ENCODE data around the gene DNASE1L1. TPM values are rescaled to one million over a fixed set of nuclear protein-coding genes. Genes with fewer than 3 reads are reported as not detected.

The DNASE1L1 gene
- total and polyA plus RNA-seq, 2 of the 13 experiments (the other 11 are each of a cell fraction or from before 2014, with no cell fraction given) = 4.7 to 12.3 TPM

DNA sequence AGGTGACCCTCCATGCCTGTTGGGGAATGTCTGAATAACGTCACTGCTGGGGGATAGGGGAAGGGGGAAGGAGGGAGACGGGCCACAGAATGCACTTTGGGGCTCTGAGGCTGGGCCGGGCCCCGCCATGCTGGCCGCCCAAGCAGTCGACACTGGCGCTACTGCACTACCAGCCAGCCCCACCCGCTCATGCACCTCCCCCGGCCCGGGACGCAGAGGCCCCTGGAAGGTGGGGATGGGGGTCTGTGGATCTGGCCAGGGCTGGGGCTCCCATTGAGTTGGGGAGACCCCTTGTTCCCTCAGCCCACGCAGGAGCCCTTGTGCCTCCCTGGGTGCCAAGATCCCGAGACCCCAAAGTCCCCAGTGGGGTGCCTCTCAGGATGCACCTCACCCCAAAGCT lies 52.5 kb downstream of the DNASE1L1 start:
- Histone ChIP-seq H3K4me2 (ENCODE audit: low read depth, low read length) (no peak overlapping the region), H3K4me3 (replicated peaks in 1 of 3; ENCODE audit: insufficient read depth in 1 of 3, low read depth in 2 of 3, low read length in 3 of 3) (no peak overlapping the region), H3K9me3 (ENCODE audit: low read length) (no peaks in the 10 kb centered on the region), H3K4me1 (ENCODE audit: insufficient read depth, low read length) (peaks cover 18% of the 10 kb centered on the region), H3K79me2 (ENCODE audit: insufficient read depth, low read length) (no peaks in the 10 kb centered on the region), H2AFZ (ENCODE audit: low read length) (no peak overlapping the region), H4K20me1 (ENCODE audit: insufficient read depth, low read length) (peaks cover 3% of the 10 kb centered on the region; the same call in 1 of the 2 replicates), H3K27ac (ENCODE audit: extremely low read length, insufficient read depth, low read length) (no peak overlapping the region), H3K27me3 (ENCODE audit: control insufficient read depth in 1 of 2, insufficient read depth in 2 of 2, low read length in 2 of 2) (no peaks in the 10 kb centered on the region), H3K36me3 (replicated peaks in 1 of 2; ENCODE audit: control insufficient read depth in 1 of 2, insufficient read depth in 2 of 2, low read length in 2 of 2) (peaks cover 20 to 43% of the 10 kb centered on the region in 2 experiments; a peak in 4 of 5 replicates), H3K9ac (ENCODE audit: insufficient read depth, low read depth, low read length) (no peak overlapping the region)
- ChIA-PET CTCF (ENCODE audit: low intra/inter-chr PET ratio, low total read pairs) (no interaction called here), POLR2A (interaction anchor here (1.0 kb wide), 1 partner anchor 17 kb away, joined by 3 read pairs; no protein-coding TSS in a partner anchor)
- no TSS peak for BruUV-seq (replicated peaks)
- DNase-seq (ENCODE audit: low spot score) (no peak), FAIRE-seq (no peak), ATAC-seq (no peak)
- 93% methylated on average over 5 of the region's 13 CpGs for WGBS (ENCODE audit: low lambda C conversion rate)
- intact Hi-C loops (cut with micrococcal nuclease; ENCODE audit: unreplicated experiment) = no loop called here
- TF ChIP-seq BRD4 (CRISPR knock-in tag; IDR thresholded peaks at IDR 0.05) = no peak
- no peak for TF ChIP-seq KDM2A (CRISPR knock-in tag; IDR thresholded peaks at IDR 0.05; ENCODE audit: borderline replicate concordance, low read depth)
- TF ChIP-seq ZFP62 (CRISPR knock-in tag; IDR thresholded peaks at IDR 0.05) = no peak
- in situ Hi-C loops (cut with HindIII; ENCODE audit: extremely low pct_ligation_motif_present, low pct_unique_long_range_greater_than_20kb) = no loop called here

GRCh38 chrX:154355776-154356140 lies 53.3 kb downstream of the DNASE1L1 start:
- Histone ChIP-seq H3K4me3 (replicated peaks in 1 of 3; ENCODE audit: insufficient read depth in 1 of 3, low read depth in 2 of 3, low read length in 3 of 3) (no peak overlapping the region), H3K27ac (ENCODE audit: extremely low read length, insufficient read depth, low read length) (no peak overlapping the region), H3K79me2 (ENCODE audit: insufficient read depth, low read length) (no peaks in the 10 kb centered on the region), H3K4me1 (ENCODE audit: insufficient read depth, low read length) (peaks cover 18% of the 10 kb centered on the region), H3K27me3 (ENCODE audit: control insufficient read depth in 1 of 2, insufficient read depth in 2 of 2, low read length in 2 of 2) (no peaks in the 10 kb centered on the region), H3K9me3 (ENCODE audit: low read length) (no peaks in the 10 kb centered on the region), H4K20me1 (ENCODE audit: insufficient read depth, low read length) (peaks cover 3% of the 10 kb centered on the region; the same call in 1 of the 2 replicates), H3K9ac (ENCODE audit: insufficient read depth, low read depth, low read length) (no peak overlapping the region), H3K36me3 (replicated peaks in 1 of 2; ENCODE audit: control insufficient read depth in 1 of 2, insufficient read depth in 2 of 2, low read length in 2 of 2) (peaks cover 18 to 42% of the 10 kb centered on the region in 2 experiments; a peak in 4 of 5 replicates), H2AFZ (ENCODE audit: low read length) (no peak overlapping the region), H3K4me2 (ENCODE audit: low read depth, low read length) (no peak overlapping the region)
- no peak for FAIRE-seq
- no CpG with 5 or more reads among the region's 12 CpGs for WGBS (ENCODE audit: low lambda C conversion rate)
- no peak for DNase-seq (ENCODE audit: low spot score)
- TF ChIP-seq, protein P1, sequence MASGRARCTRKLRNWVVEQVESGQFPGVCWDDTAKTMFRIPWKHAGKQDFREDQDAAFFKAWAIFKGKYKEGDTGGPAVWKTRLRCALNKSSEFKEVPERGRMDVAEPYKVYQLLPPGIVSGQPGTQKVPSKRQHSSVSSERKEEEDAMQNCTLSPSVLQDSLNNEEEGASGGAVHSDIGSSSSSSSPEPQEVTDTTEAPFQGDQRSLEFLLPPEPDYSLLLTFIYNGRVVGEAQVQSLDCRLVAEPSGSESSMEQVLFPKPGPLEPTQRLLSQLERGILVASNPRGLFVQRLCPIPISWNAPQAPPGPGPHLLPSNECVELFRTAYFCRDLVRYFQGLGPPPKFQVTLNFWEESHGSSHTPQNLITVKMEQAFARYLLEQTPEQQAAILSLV (CRISPR knock-in tag; IDR thresholded peaks at IDR 0.05; ENCODE audit: borderline replicate concordance) = no peak
- TF ChIP-seq RBFOX2 (IDR thresholded peaks at IDR 0.05; ENCODE audit: low read depth, low read length) = peak; percentile 34; the same call in 1 of the 2 replicates
- ChIA-PET POLR2A (interaction anchor here (1.0 kb wide), 1 partner anchor 17 kb away, joined by 3 read pairs; no protein-coding TSS in a partner anchor), CTCF (ENCODE audit: low intra/inter-chr PET ratio, low total read pairs) (no interaction called here)
- intact Hi-C loops (cut with micrococcal nuclease; ENCODE audit: unreplicated experiment) (no loop called here), in situ Hi-C loops (cut with HindIII; ENCODE audit: extremely low pct_ligation_motif_present, low pct_unique_long_range_greater_than_20kb) (no loop called here)
- no peak for ATAC-seq
- BruUV-seq (replicated peaks) = no TSS peak

Data from HepG2 (cell line).